H9 (cell line): Measurements from ENCODE around the gene POU2F1. TPM values are rescaled to one million over a fixed set of nuclear protein-coding genes. Genes with fewer than 3 reads are reported as not detected.

Experiments
- DNase-seq: peaks from one replicate; pipeline ENCODE4 v3.0.0-alpha.2; 2017
- H2AFZ ChIP-seq: one replicate; pipeline ENCODE4 v1.6.1; 2013; ENCODE audit warnings: mild to moderate bottlenecking, low read length, control low read depth, moderate library complexity
- H2AK5ac ChIP-seq: 2 replicates; pipeline ENCODE4 v1.6.1; 2013; ENCODE audit warnings: low read length, control low read depth, mixed read lengths; ENCODE audit not compliant: insufficient read length
- H2BK120ac ChIP-seq: one replicate; pipeline ENCODE4 v1.6.1; 2013; ENCODE audit warnings: low read depth, mild to moderate bottlenecking, low read length, control low read depth, inconsistent platforms; ENCODE audit not compliant: poor library complexity, severe bottlenecking
- H2BK12ac ChIP-seq: 2 replicates; pipeline ENCODE4 v1.6.1; 2013; ENCODE audit warnings: low read length, control low read depth, mixed read lengths, low read depth; ENCODE audit not compliant: insufficient read length
- H2BK15ac ChIP-seq: 2 replicates; pipeline ENCODE4 v1.6.1; 2013; ENCODE audit warnings: low read depth, low read length, control low read depth
- H2BK20ac ChIP-seq: one replicate; pipeline ENCODE4 v1.6.1; 2013; ENCODE audit warnings: low read depth, mild to moderate bottlenecking, low read length, control low read depth, inconsistent platforms; ENCODE audit not compliant: poor library complexity, severe bottlenecking
- H2BK5ac ChIP-seq: 2 replicates; pipeline ENCODE4 v1.6.1; 2013; ENCODE audit warnings: low read length, control low read depth, mixed read lengths; ENCODE audit not compliant: insufficient read length
- H3K14ac ChIP-seq: 2 replicates; pipeline ENCODE4 v1.6.1; 2013; ENCODE audit warnings: low read length, control low read depth; ENCODE audit not compliant: insufficient read depth
- H3K18ac ChIP-seq: 2 replicates; pipeline ENCODE4 v1.6.1; 2013; ENCODE audit warnings: low read depth, mild to moderate bottlenecking, mixed read lengths, low read length, control low read depth; ENCODE audit not compliant: insufficient read length
- H3K23ac ChIP-seq: 2 replicates; pipeline ENCODE4 v1.6.1; 2013; ENCODE audit warnings: low read length, control low read depth, mixed read lengths, low read depth; ENCODE audit not compliant: insufficient read length
- H3K23me2 ChIP-seq: 2 replicates; pipeline ENCODE4 v1.6.1; 2013; ENCODE audit warnings: low read depth, mild to moderate bottlenecking, mixed read lengths, low read length, control low read depth; ENCODE audit not compliant: insufficient read length, poor library complexity, severe bottlenecking
- H3K27ac ChIP-seq: 2 replicates; pipeline ENCODE4 v1.5.1; 2013; ENCODE audit warnings: low read length, control low read depth, mixed read lengths, low read depth; ENCODE audit not compliant: insufficient read length
- H3K27me3 ChIP-seq: 2 replicates; pipeline ENCODE4 v1.6.1; 2013; ENCODE audit warnings: low read length, control low read depth, inconsistent platforms; ENCODE audit not compliant: insufficient read depth
- H3K4ac ChIP-seq: 2 replicates; pipeline ENCODE4 v1.6.1; 2013; ENCODE audit warnings: low read depth, mild to moderate bottlenecking, control low read depth, inconsistent platforms, low read length, moderate library complexity
- H3K4me1 ChIP-seq: 2 replicates; pipeline ENCODE4 v1.6.1; 2013; ENCODE audit warnings: low read length, control low read depth, inconsistent platforms; ENCODE audit not compliant: insufficient read depth
- H3K4me2 ChIP-seq: 2 replicates; pipeline ENCODE4 v1.6.1; 2013; ENCODE audit warnings: low read length, control low read depth, mixed read lengths; ENCODE audit not compliant: insufficient read length, insufficient read depth
- H3K56ac ChIP-seq: 2 replicates; pipeline ENCODE4 v1.6.1; 2013; ENCODE audit warnings: low read depth, mild to moderate bottlenecking, mixed read lengths, low read length, control low read depth; ENCODE audit not compliant: insufficient read length
- H3K79me1 ChIP-seq: 2 replicates; pipeline ENCODE4 v1.6.1; 2013; ENCODE audit warnings: low read depth, mild to moderate bottlenecking, moderate library complexity, low read length, control low read depth, inconsistent platforms; ENCODE audit not compliant: insufficient read depth, poor library complexity, severe bottlenecking
- H3K79me2 ChIP-seq: 2 replicates; pipeline ENCODE4 v1.6.1; 2013; ENCODE audit warnings: low read length, control low read depth, inconsistent platforms; ENCODE audit not compliant: insufficient read depth
- H3K9ac ChIP-seq: 2 replicates; pipeline ENCODE4 v1.6.1; 2013; ENCODE audit warnings: low read length, control low read depth, mixed read lengths; ENCODE audit not compliant: insufficient read length; ENCODE audit errors: extremely low read depth
- H3K9me3 ChIP-seq: one replicate; pipeline ENCODE4 v1.6.1; 2013; ENCODE audit warnings: low read depth, low read length, inconsistent platforms; ENCODE audit not compliant: control insufficient read depth
- H3T11ph ChIP-seq: one replicate; pipeline ENCODE4 v1.6.1; 2013; ENCODE audit warnings: mild to moderate bottlenecking, low read length, control low read depth, inconsistent platforms
- H4K20me1 ChIP-seq: one replicate; pipeline ENCODE4 v1.6.1; 2013; ENCODE audit not compliant: control insufficient read depth, insufficient read length, insufficient read depth
- H4K5ac ChIP-seq: 2 replicates; pipeline ENCODE4 v1.6.1; 2013; ENCODE audit warnings: low read depth, mild to moderate bottlenecking, mixed read lengths, low read length, control low read depth; ENCODE audit not compliant: insufficient read length
- H4K8ac ChIP-seq: replicated peaks from 2 replicates; pipeline ENCODE4 v1.6.1; 2013; ENCODE audit warnings: low read length, control low read depth, mixed read lengths, low read depth; ENCODE audit not compliant: insufficient read length
- H4K91ac ChIP-seq: 2 replicates; pipeline ENCODE4 v1.6.1; 2013; ENCODE audit warnings: low read depth, mild to moderate bottlenecking, moderate library complexity, mixed read lengths, low read length, control low read depth; ENCODE audit not compliant: insufficient read length
- H3K27ac Mint-ChIP-seq, 3 experiments: 2 replicates in 2 of 3; 3 replicates in 1 of 3; pipeline ENCODE4 v1.8.0; 2020 to 2021; ENCODE audit warnings: mixed read lengths in 3 of 3, mild to moderate bottlenecking in 1 of 3, moderate library complexity in 1 of 3
- H3K27me3 Mint-ChIP-seq: 2 replicates; pipeline ENCODE4 v1.8.0; 2021; ENCODE audit warnings: low read depth, mild to moderate bottlenecking, moderate library complexity, mixed read lengths
- H3K36me3 Mint-ChIP-seq, 3 experiments: 2 replicates in 2 of 3; 3 replicates in 1 of 3; pipeline ENCODE4 v1.8.0; 2020 to 2021; ENCODE audit warnings: low read depth in 3 of 3, mixed read lengths in 3 of 3; ENCODE audit not compliant: insufficient read depth in 1 of 3
- H3K4me1 Mint-ChIP-seq, 2 experiments: 2 replicates each; pipeline ENCODE4 v1.8.0; 2020; ENCODE audit warnings: mixed read lengths in 2 of 2
- H3K4me3 Mint-ChIP-seq, 2 experiments: 2 replicates in 1 of 2; 3 replicates in 1 of 2; pipeline ENCODE4 v1.8.0; 2020 to 2021; ENCODE audit warnings: mild to moderate bottlenecking in 2 of 2, mixed read lengths in 2 of 2, moderate library complexity in 1 of 2
- H3K9me3 Mint-ChIP-seq, 2 experiments: 2 replicates in 1 of 2; 3 replicates in 1 of 2; pipeline ENCODE4 v1.8.0; 2020; ENCODE audit warnings: mild to moderate bottlenecking in 2 of 2, mixed read lengths in 2 of 2, moderate library complexity in 1 of 2
- WGBS: extraction: QIAGEN DNeasy Blood & Tissue Kit; methylation state at CpG from one replicate; pipeline ENCODE4 v1.1.7; 2013; ENCODE audit warnings: missing lambda C conversion rate, low lambda C conversion rate, mixed read lengths; ENCODE audit not compliant: insufficient read length; ENCODE audit errors: extremely low coverage; 5-methylcytosine and 5-hydroxymethylcytosine counted together
- total RNA-seq: library from RNA; stranded (reverse); gene quantifications from 2 replicates; pipeline ENCODE4 v1.2.1, GENCODE V29; 2021
- TF ChIP-seq, protein P1 (sequence below): fragments of 200-600 bp; sonication (generic); conservative IDR thresholded peaks from 3 replicates; pipeline ENCODE4 v1.8.0; 2021; ENCODE audit warnings: antibody characterized with exemption, mild to moderate bottlenecking

POU2F1 gene
- total RNA-seq, 1 experiment from 2014 or later: 62.5 TPM

DNA sequence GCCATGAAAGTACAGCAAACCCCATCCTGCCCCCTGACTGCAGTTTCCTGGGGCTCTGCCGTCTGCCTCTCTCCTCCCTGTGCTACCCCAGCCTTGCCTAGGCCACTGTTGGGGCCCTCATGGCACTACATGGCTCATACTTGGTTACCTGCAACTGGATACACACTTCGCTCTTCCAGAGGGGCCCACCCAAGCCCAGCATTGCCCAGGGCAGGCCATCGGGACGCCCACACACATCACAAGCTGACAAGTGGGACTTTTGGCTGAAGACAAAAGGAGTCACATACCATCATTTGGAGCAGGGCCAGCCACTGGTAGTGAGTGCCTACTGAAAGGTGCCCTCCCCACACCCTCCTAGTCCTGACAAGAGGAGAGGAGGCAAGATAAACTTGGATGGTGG, 214.8 kb downstream of the POU2F1 start:
- no peak overlapping the region for H2BK15ac ChIP-seq
- H3K4me2 ChIP-seq: no peak overlapping the region
- no CpG with 5 or more reads among the region's 4 CpGs for WGBS
- H3K27me3 ChIP-seq: peaks cover 10% of the 10 kb centered on the region; the same call in 1 of the 2 replicates
- H3K23me2 ChIP-seq: peaks cover 6% of the 10 kb centered on the region
- no peak overlapping the region for H2AK5ac ChIP-seq
- H3K56ac ChIP-seq: no peak overlapping the region
- H3K4me1 ChIP-seq: peaks cover 8% of the 10 kb centered on the region
- no peak overlapping the region for H3T11ph ChIP-seq
- no peak overlapping the region for H3K23ac ChIP-seq
- H3K9me3 ChIP-seq: no peaks in the 10 kb centered on the region
- H3K18ac ChIP-seq: no peak overlapping the region
- peaks cover 31 to 36% of the 10 kb centered on the region in 2 experiments for H3K4me1 Mint-ChIP-seq
- no peaks in the 10 kb centered on the region for H3K79me1 ChIP-seq
- H3K4me3 Mint-ChIP-seq: no peak overlapping the region
- no peak overlapping the region for H4K5ac ChIP-seq
- H3K27me3 Mint-ChIP-seq: peaks cover 46% of the 10 kb centered on the region
- no peaks in the 10 kb centered on the region for H3K79me2 ChIP-seq
- H2AFZ ChIP-seq: no peak overlapping the region
- no peak overlapping the region for H4K8ac ChIP-seq
- peaks cover 0 to 5% (median 0%) of the 10 kb centered on the region in 3 experiments; a peak in 3 of 7 replicates for H3K36me3 Mint-ChIP-seq
- TF ChIP-seq, protein P1, sequence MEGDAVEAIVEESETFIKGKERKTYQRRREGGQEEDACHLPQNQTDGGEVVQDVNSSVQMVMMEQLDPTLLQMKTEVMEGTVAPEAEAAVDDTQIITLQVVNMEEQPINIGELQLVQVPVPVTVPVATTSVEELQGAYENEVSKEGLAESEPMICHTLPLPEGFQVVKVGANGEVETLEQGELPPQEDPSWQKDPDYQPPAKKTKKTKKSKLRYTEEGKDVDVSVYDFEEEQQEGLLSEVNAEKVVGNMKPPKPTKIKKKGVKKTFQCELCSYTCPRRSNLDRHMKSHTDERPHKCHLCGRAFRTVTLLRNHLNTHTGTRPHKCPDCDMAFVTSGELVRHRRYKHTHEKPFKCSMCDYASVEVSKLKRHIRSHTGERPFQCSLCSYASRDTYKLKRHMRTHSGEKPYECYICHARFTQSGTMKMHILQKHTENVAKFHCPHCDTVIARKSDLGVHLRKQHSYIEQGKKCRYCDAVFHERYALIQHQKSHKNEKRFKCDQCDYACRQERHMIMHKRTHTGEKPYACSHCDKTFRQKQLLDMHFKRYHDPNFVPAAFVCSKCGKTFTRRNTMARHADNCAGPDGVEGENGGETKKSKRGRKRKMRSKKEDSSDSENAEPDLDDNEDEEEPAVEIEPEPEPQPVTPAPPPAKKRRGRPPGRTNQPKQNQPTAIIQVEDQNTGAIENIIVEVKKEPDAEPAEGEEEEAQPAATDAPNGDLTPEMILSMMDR: no peak
- no peak overlapping the region for H3K9ac ChIP-seq
- no peak for DNase-seq
- H3K27ac Mint-ChIP-seq: peak overlapping the region in 1 of 3 experiments; percentile 85; a peak in 1 of 7 replicates
- no peak overlapping the region for H3K27ac ChIP-seq
- peaks cover 3% of the 10 kb centered on the region for H4K20me1 ChIP-seq
- no peak overlapping the region for H3K14ac ChIP-seq
- H3K4ac ChIP-seq: no peak overlapping the region
- no peak overlapping the region for H2BK20ac ChIP-seq
- H4K91ac ChIP-seq: no peak overlapping the region
- no peak overlapping the region for H2BK5ac ChIP-seq
- no peak overlapping the region for H2BK12ac ChIP-seq
- H2BK120ac ChIP-seq: no peak overlapping the region
- peaks cover 0 to 4% of the 10 kb centered on the region in 2 experiments; a peak in 3 of 5 replicates for H3K9me3 Mint-ChIP-seq
